IMR-90 (cell line): Measurements from ENCODE around the gene GPD1. TPM values are rescaled to one million over a fixed set of nuclear protein-coding genes. Genes with fewer than 3 reads are reported as not detected.
A peak's percentile ranks its signal among the peaks of the same experiment; 100 is the strongest.

Source experiments
- ATAC-seq: fragments of 200-7000 bp; cut with Tn5 transposase; 2 replicates; pipeline ENCODE4 v1.9.1; 2020; ENCODE audit warnings: low read depth, mild to moderate bottlenecking, moderate library complexity
- BruUV-seq: library from RNA; stranded (reverse); fragments of 400-500 nt; replicated peaks from 2 replicates; lab custom pipeline; 2021; lab: Mats Ljungman, UMichigan
- CTCF ChIA-PET: fragments of 300-600 bp; formaldehyde crosslinking; extraction: SDS; loops from one replicate; lab custom pipeline; 2021; ENCODE audit warnings: antibody characterized with exemption; lab: Yijun Ruan, JAX
- POLR2A ChIA-PET: fragments of 300-600 bp; sonication (Branson Sonifier 250); formaldehyde crosslinking; loops from one replicate; lab custom pipeline; 2022; ENCODE audit warnings: antibody characterized with exemption; ENCODE audit not compliant: unreplicated experiment; lab: Charles Lee
- DNase-seq: peaks from one replicate; pipeline ENCODE4 v3.0.0; 2013
- H2AFZ ChIP-seq: replicated peaks from 2 replicates; pipeline ENCODE3; 2013; ENCODE audit warnings: low read length, mild to moderate bottlenecking; ENCODE audit not compliant: poor library complexity
- H2AK5ac ChIP-seq: 2 replicates; pipeline ENCODE4 v1.6.1; 2013; ENCODE audit warnings: low read depth, low read length, inconsistent platforms
- H2AK9ac ChIP-seq: replicated peaks from 2 replicates; pipeline ENCODE3; 2013; ENCODE audit warnings: mild to moderate bottlenecking, low read depth, low read length, moderate library complexity; ENCODE audit not compliant: poor library complexity
- H2BK120ac ChIP-seq: 2 replicates; pipeline ENCODE4 v1.6.1; 2013; ENCODE audit warnings: low read depth, low read length, inconsistent platforms
- H2BK15ac ChIP-seq: 3 replicates; pipeline ENCODE4 v1.6.1; 2013; ENCODE audit warnings: low read depth, low read length, inconsistent platforms
- H2BK20ac ChIP-seq: 2 replicates; pipeline ENCODE4 v1.6.1; 2013; ENCODE audit warnings: low read depth, mild to moderate bottlenecking, inconsistent platforms, low read length, moderate library complexity
- H2BK5ac ChIP-seq: 2 replicates; pipeline ENCODE4 v1.6.1; 2013; ENCODE audit warnings: mild to moderate bottlenecking, low read depth, low read length, inconsistent platforms; ENCODE audit not compliant: poor library complexity, severe bottlenecking
- H3K14ac ChIP-seq: replicated peaks from 2 replicates; pipeline ENCODE4 v1.6.1; 2013; ENCODE audit warnings: low read depth, low read length, inconsistent platforms
- H3K18ac ChIP-seq: 2 replicates; pipeline ENCODE4 v1.6.1; 2013; ENCODE audit warnings: low read depth, low read length, control low read depth
- H3K23ac ChIP-seq: 2 replicates; pipeline ENCODE4 v1.6.1; 2013; ENCODE audit warnings: low read depth, low read length, inconsistent platforms
- H3K27ac ChIP-seq: 2 replicates; pipeline ENCODE4 v1.5.1; 2013; ENCODE audit warnings: mild to moderate bottlenecking, control low read depth, low read length; ENCODE audit not compliant: insufficient read depth
- H3K27me3 ChIP-seq: 2 replicates; pipeline ENCODE4 v1.6.1; 2013; ENCODE audit warnings: low read length; ENCODE audit not compliant: control insufficient read depth, insufficient read depth
- H3K36me3 ChIP-seq: 2 replicates; pipeline ENCODE4 v1.6.1; 2013; ENCODE audit warnings: low read length, mixed read lengths; ENCODE audit not compliant: control insufficient read depth, insufficient read depth
- H3K4ac ChIP-seq: 2 replicates; pipeline ENCODE4 v1.6.1; 2013; ENCODE audit warnings: low read depth, low read length, inconsistent platforms
- H3K4me1 ChIP-seq: 2 replicates; pipeline ENCODE4 v1.6.1; 2013; ENCODE audit warnings: low read length, mixed read lengths; ENCODE audit not compliant: control insufficient read depth, insufficient read depth
- H3K4me2 ChIP-seq: 2 replicates; pipeline ENCODE4 v1.6.1; 2013; ENCODE audit warnings: low read depth, mild to moderate bottlenecking, control low read depth, low read length, moderate library complexity
- H3K4me3 ChIP-seq: 2 replicates; pipeline ENCODE4 v1.5.1; 2013; ENCODE audit warnings: low read depth, mild to moderate bottlenecking, control low read depth, low read length, moderate library complexity; ENCODE audit not compliant: insufficient read depth
- H3K56ac ChIP-seq: 2 replicates; pipeline ENCODE4 v1.6.1; 2013; ENCODE audit warnings: low read length, inconsistent platforms; ENCODE audit not compliant: insufficient read depth; ENCODE audit errors: extremely low read depth
- H3K79me1 ChIP-seq, 2 experiments: 2 replicates each; pipeline ENCODE4 v1.6.1; 2013; ENCODE audit warnings: low read length in 2 of 2, inconsistent platforms in 1 of 2, low read depth in 1 of 2
- H3K9ac ChIP-seq: 2 replicates; pipeline ENCODE4 v1.6.1; 2013; ENCODE audit warnings: low read depth, low read length, control low read depth
- H3K9me1 ChIP-seq: 2 replicates; pipeline ENCODE4 v1.6.1; 2013; ENCODE audit warnings: low read length, inconsistent platforms; ENCODE audit not compliant: insufficient read depth
- H3K9me3 ChIP-seq: 2 replicates; pipeline ENCODE4 v1.6.1; 2013; ENCODE audit warnings: low read length; ENCODE audit not compliant: control insufficient read depth, insufficient read depth
- H4K20me1 ChIP-seq: 2 replicates; pipeline ENCODE4 v1.6.1; 2013; ENCODE audit warnings: low read length, inconsistent platforms; ENCODE audit not compliant: insufficient read depth
- H4K5ac ChIP-seq: 2 replicates; pipeline ENCODE4 v1.6.1; 2013; ENCODE audit warnings: mild to moderate bottlenecking, low read depth, low read length, control low read depth
- H4K8ac ChIP-seq, 2 experiments: 2 replicates each; pipeline ENCODE4 v1.6.1; 2013; ENCODE audit warnings: low read depth in 2 of 2, low read length in 2 of 2, control low read depth in 1 of 2, inconsistent platforms in 1 of 2
- H4K91ac ChIP-seq: 2 replicates; pipeline ENCODE4 v1.6.1; 2013; ENCODE audit warnings: low read depth, low read length, inconsistent platforms; ENCODE audit not compliant: insufficient read depth
- BHLHE40 ChIP-seq: fragments of 150-350 bp; IDR thresholded peaks from 2 replicates; pipeline ENCODE4 v1.6.1; 2016; ENCODE audit warnings: mild to moderate bottlenecking, low read depth, low read length
- CEBPB ChIP-seq: IDR thresholded peaks from 2 replicates; pipeline ENCODE4 v1.6.1; 2012; ENCODE audit warnings: low read depth, low read length, improper control_type of control experiment
- CHD1 ChIP-seq: IDR thresholded peaks from 2 replicates; pipeline ENCODE4 v1.6.1; 2012; ENCODE audit warnings: low read depth, low read length, improper control_type of control experiment
- CTCF ChIP-seq: conservative IDR thresholded peaks from 2 replicates; pipeline ENCODE4 v1.5.1; 2012; ENCODE audit warnings: mild to moderate bottlenecking, low read depth, low read length, improper control_type of control experiment
- ELK1 ChIP-seq: fragments of 150-350 bp; IDR thresholded peaks from 2 replicates; pipeline ENCODE4 v1.6.1; 2016; ENCODE audit warnings: low read depth, mild to moderate bottlenecking, low read length, moderate library complexity, borderline replicate concordance
- FOS ChIP-seq: fragments of 150-350 bp; IDR thresholded peaks from 2 replicates; pipeline ENCODE4 v1.6.1; 2016; ENCODE audit warnings: low read depth, low read length
- MAZ ChIP-seq: IDR thresholded peaks from 2 replicates; pipeline ENCODE4 v1.6.1; 2012; ENCODE audit warnings: low read depth, mild to moderate bottlenecking, low read length, improper control_type of control experiment, moderate library complexity, borderline replicate concordance
- MXI1 ChIP-seq: IDR thresholded peaks from 2 replicates; pipeline ENCODE4 v1.6.1; 2012; ENCODE audit warnings: low read depth, mild to moderate bottlenecking, low read length, moderate library complexity, borderline replicate concordance
- NFE2L2 ChIP-seq: fragments of 150-350 bp; IDR thresholded peaks from 2 replicates; pipeline ENCODE4 v1.6.1; 2016; ENCODE audit warnings: low read depth, mild to moderate bottlenecking, low read length
- POLR2A ChIP-seq: IDR thresholded peaks from 2 replicates; pipeline ENCODE4 v1.6.1; 2012; ENCODE audit warnings: mild to moderate bottlenecking, low read depth, low read length
- RCOR1 ChIP-seq: IDR thresholded peaks from 2 replicates; pipeline ENCODE4 v1.6.1; 2012; ENCODE audit warnings: mild to moderate bottlenecking, low read length, improper control_type of control experiment; ENCODE audit not compliant: insufficient replicate concordance
- RFX5 ChIP-seq: IDR thresholded peaks from 2 replicates; pipeline ENCODE4 v1.8.0; 2012; ENCODE audit warnings: low read depth, mild to moderate bottlenecking, low read length, moderate library complexity
- USF2 ChIP-seq: fragments of 150-350 bp; IDR thresholded peaks from 2 replicates; pipeline ENCODE4 v1.6.1; 2017; ENCODE audit warnings: mild to moderate bottlenecking, antibody characterized with exemption, low read length, low read depth
- WGBS, 2 experiments: methylation state at CpG; one replicate each; pipeline versions ENCODE4 v1.1.5 to v1.1.7; 2013; ENCODE audit warnings: missing lambda C conversion rate in 2 of 2; ENCODE audit not compliant: insufficient read length in 1 of 2; ENCODE audit errors: extremely low coverage in 2 of 2; 5-methylcytosine and 5-hydroxymethylcytosine counted together
- dilution Hi-C: fragments of 300-500 bp; cut with HindIII; formaldehyde crosslinking; loops from one replicate; pipeline ENCODE4 v1.14.3; 2018; ENCODE audit warnings: low sequenced_read_pairs; ENCODE audit not compliant: unreplicated experiment
- in situ Hi-C: fragments of 300-500 bp; cut with MboI; formaldehyde crosslinking; loops from 3 replicates; pipeline ENCODE4 v1.14.3; 2019; ENCODE audit warnings: low sequenced_read_pairs, inconsistent platforms, mixed read lengths
- intact Hi-C: fragments of 100-400 bp; cut with micrococcal nuclease; formaldehyde crosslinking; loops from 2 replicates; pipeline ENCODE4 v1.10.0; 2022
- polyA plus RNA-seq, 3 experiments: library from polyadenylated mRNA; depleted of rRNA; stranded (reverse); fragments of >200 nt; gene quantifications; 2 replicates each; pipeline ENCODE4 v1.2.3, GENCODE V29; 2012; ENCODE audit warnings: low replicate concordance in 1 of 3
- total RNA-seq: library from RNA; depleted of rRNA; stranded (reverse); fragments of >200 nt; gene quantifications from 2 replicates; pipeline ENCODE4 v1.2.3, GENCODE V29; 2012

The GPD1 gene
- total and polyA plus RNA-seq, 2 of the 4 experiments (the other 2 are of a cell fraction): 0.05 to 0.18 TPM

- ATAC-seq: no peak
Measured at GRCh38 chr12:50082644-50083043, 21.2 kb upstream of the GPD1 start.

More at GRCh38 chr12:50082644-50083043, 21.2 kb upstream of the GPD1 start:
- Histone ChIP-seq H3K9me1 (no peaks in the 10 kb centered on the region), H3K27ac (no peak overlapping the region), H3K9me3 (no peaks in the 10 kb centered on the region), H2BK5ac (no peak overlapping the region), H3K36me3 (peaks cover 9% of the 10 kb centered on the region), H3K4me2 (no peak overlapping the region), H2BK120ac (no peak overlapping the region), H4K8ac (no peak overlapping the region), H2AFZ (no peak overlapping the region), H2BK20ac (no peak overlapping the region), H3K18ac (no peak overlapping the region), H3K4me1 (peaks cover 4% of the 10 kb centered on the region), H4K5ac (no peak overlapping the region), H3K79me1 (peaks cover 4 to 31% of the 10 kb centered on the region in 2 experiments), H2AK5ac (no peak overlapping the region), H4K20me1 (peaks cover 11% of the 10 kb centered on the region), H3K9ac (no peak overlapping the region), H2AK9ac (peak overlapping the region; percentile 35), H3K56ac (no peak overlapping the region), H3K4ac (no peak overlapping the region; the same call in 1 of the 2 replicates), H3K4me3 (no peak overlapping the region), H4K91ac (no peak overlapping the region), H3K14ac (no peak overlapping the region), H3K23ac (no peak overlapping the region), H2BK15ac (no peak overlapping the region), H3K27me3 (no peaks in the 10 kb centered on the region)
- TF ChIP-seq MAZ: no peak
- no peak for TF ChIP-seq USF2
- TF ChIP-seq POLR2A: no peak
- TF ChIP-seq MXI1: no peak
- no peak for TF ChIP-seq CHD1
- no peak for TF ChIP-seq RCOR1
- TF ChIP-seq CTCF: no peak
- no peak for TF ChIP-seq NFE2L2
- TF ChIP-seq RFX5: no peak
- TF ChIP-seq CEBPB: no peak
- no peak for TF ChIP-seq FOS
- no peak for TF ChIP-seq ELK1
- TF ChIP-seq BHLHE40: no peak
- BruUV-seq: no TSS peak
- no CpG with 5 or more reads among the region's 7 CpGs for WGBS, 2 experiments
- in situ Hi-C loops: no loop called here
- POLR2A ChIA-PET: no interaction called here
- dilution Hi-C loops: no loop called here
- DNase-seq: no peak
- CTCF ChIA-PET: interaction anchor here (0.6 kb wide), 1 partner anchor 75 kb away, joined by 3 read pairs; no protein-coding TSS in a partner anchor
- intact Hi-C loops: no loop called here
